ENCODE data around the gene SH3RF3. TPM values are rescaled to one million over a fixed set of nuclear protein-coding genes. Genes with fewer than 3 reads are reported as not detected.

The SH3RF3 gene
- total RNA-seq, 3 donors from 2014 or later (not counting 1 experiment from before 2014, with no cell fraction given): 0.23 to 0.61 (median 0.34) TPM

- no peak overlapping the region for H3K4me3 ChIP-seq (ENCODE audit: low read length)
- H3K9me3 ChIP-seq (ENCODE audit: control insufficient read depth, insufficient read depth, low read length): no peaks in the 10 kb centered on the region
- H3K27me3 ChIP-seq (ENCODE audit: control insufficient read depth, insufficient read depth, low read length): no peaks in the 10 kb centered on the region
- no peaks in the 10 kb centered on the region for H3K36me3 ChIP-seq (ENCODE audit: control insufficient read depth, insufficient read depth, low read length)
- H3K27ac ChIP-seq (ENCODE audit: low read length): no peak overlapping the region
- no peaks in the 10 kb centered on the region for H3K9me3 Mint-ChIP-seq
- no peak overlapping the region for H3K4me3 Mint-ChIP-seq
- no peak for DNase-seq
- no peak for ATAC-seq
- TF ChIP-seq, protein P1, sequence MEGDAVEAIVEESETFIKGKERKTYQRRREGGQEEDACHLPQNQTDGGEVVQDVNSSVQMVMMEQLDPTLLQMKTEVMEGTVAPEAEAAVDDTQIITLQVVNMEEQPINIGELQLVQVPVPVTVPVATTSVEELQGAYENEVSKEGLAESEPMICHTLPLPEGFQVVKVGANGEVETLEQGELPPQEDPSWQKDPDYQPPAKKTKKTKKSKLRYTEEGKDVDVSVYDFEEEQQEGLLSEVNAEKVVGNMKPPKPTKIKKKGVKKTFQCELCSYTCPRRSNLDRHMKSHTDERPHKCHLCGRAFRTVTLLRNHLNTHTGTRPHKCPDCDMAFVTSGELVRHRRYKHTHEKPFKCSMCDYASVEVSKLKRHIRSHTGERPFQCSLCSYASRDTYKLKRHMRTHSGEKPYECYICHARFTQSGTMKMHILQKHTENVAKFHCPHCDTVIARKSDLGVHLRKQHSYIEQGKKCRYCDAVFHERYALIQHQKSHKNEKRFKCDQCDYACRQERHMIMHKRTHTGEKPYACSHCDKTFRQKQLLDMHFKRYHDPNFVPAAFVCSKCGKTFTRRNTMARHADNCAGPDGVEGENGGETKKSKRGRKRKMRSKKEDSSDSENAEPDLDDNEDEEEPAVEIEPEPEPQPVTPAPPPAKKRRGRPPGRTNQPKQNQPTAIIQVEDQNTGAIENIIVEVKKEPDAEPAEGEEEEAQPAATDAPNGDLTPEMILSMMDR (IDR thresholded peaks at IDR 0.05): no peak
- 95% methylated on average over 6 of the region's 6 CpGs for WGBS (ENCODE audit: insufficient coverage)
- peaks cover 0 to 2% of the 10 kb centered on the region in 2 donors for H3K27me3 Mint-ChIP-seq (ENCODE audit: low read depth in 2 of 2)
- H3K36me3 Mint-ChIP-seq: no peaks in the 10 kb centered on the region
- peaks cover 7 to 9% of the 10 kb centered on the region in 2 donors for H3K4me1 Mint-ChIP-seq
- H3K4me1 ChIP-seq (ENCODE audit: control insufficient read depth, insufficient read depth, low read length): peaks cover 13% of the 10 kb centered on the region
- intact Hi-C loops (cut with micrococcal nuclease): no loop called here
- H3K27ac Mint-ChIP-seq: no peak overlapping the region
These were observed 325.3 kb downstream of the SH3RF3 start for GRCh38 chr2:109454304-109454703.

GRCh38 chr2:109454765-109455394 lies 325.9 kb downstream of the SH3RF3 start:
- Histone ChIP-seq H3K36me3 (ENCODE audit: control insufficient read depth, insufficient read depth, low read length) (no peaks in the 10 kb centered on the region), H3K27me3 (ENCODE audit: control insufficient read depth, insufficient read depth, low read length) (no peaks in the 10 kb centered on the region), H3K27ac (ENCODE audit: low read length) (no peak overlapping the region), H3K9me3 (ENCODE audit: control insufficient read depth, insufficient read depth, low read length) (no peaks in the 10 kb centered on the region), H3K4me3 (ENCODE audit: low read length) (no peak overlapping the region), H3K4me1 (ENCODE audit: control insufficient read depth, insufficient read depth, low read length) (peaks cover 13% of the 10 kb centered on the region)
- no peaks in the 10 kb centered on the region for H3K9me3 Mint-ChIP-seq
- ATAC-seq (no peak), DNase-seq (no peak)
- no peak overlapping the region for H3K27ac Mint-ChIP-seq
- 83% methylated on average over 7 of the region's 7 CpGs for WGBS (ENCODE audit: insufficient coverage)
- H3K4me1 Mint-ChIP-seq: peaks cover 7 to 9% of the 10 kb centered on the region in 2 donors
- H3K4me3 Mint-ChIP-seq: no peak overlapping the region
- no peaks in the 10 kb centered on the region for H3K36me3 Mint-ChIP-seq
- H3K27me3 Mint-ChIP-seq (ENCODE audit: low read depth in 2 of 2): peaks cover 0 to 2% of the 10 kb centered on the region in 2 donors
- intact Hi-C loops (cut with micrococcal nuclease): no loop called here
- TF ChIP-seq, protein P1 (IDR thresholded peaks at IDR 0.05): no peak

DNA sequence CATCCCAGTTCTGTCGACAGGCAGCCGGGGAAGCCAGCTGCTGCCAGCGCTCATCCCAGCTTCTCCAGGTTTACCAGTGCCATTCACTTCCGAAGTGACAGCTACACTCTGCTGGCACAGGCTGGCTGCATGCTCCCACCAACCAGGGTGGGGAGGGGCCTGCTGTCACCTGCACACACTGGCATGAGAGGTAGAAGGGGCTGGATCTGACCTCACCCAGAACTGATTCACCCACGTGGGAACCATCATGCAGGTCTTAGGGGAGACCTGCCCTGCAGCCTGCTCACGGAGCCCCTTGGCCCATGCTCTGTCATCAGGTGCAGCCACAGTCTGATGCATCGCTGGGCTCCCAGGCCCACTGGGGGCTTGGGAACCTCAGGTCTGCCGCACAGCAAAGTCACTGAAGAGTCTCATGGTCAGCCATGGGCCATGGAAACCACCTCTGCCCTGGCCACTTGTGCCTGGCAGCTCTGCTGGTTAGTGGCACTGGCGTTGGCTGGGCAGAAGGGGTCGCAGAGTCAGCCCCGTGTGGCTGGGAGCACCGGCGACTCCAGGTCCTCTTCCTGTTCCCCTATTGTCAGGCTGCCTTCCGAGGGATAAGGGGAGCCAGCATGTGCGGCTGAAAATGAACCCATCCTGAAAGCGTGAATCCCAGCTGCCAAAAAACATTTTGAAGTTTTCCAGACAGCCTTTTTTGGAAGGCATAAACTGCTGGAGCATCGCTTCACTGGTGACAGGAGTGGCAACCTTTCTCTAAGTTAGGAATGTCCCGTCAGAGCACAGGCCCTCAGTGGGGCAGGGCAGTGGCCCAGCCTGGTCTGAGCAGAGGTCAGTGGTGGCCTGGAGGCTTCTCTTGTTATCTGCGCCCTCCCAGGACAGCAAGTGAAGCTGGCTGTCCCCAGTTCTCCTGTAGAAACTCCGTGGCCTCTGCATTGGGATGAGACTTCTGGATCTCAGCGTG lies 327.0 kb downstream of the SH3RF3 start:
- H3K4me3 ChIP-seq (ENCODE audit: low read length): no peak overlapping the region
- no peak overlapping the region for H3K27ac Mint-ChIP-seq
- DNase-seq: no peak
- peaks cover 7 to 9% of the 10 kb centered on the region in 2 donors for H3K4me1 Mint-ChIP-seq
- no peaks in the 10 kb centered on the region for H3K27me3 ChIP-seq (ENCODE audit: control insufficient read depth, insufficient read depth, low read length)
- H3K9me3 Mint-ChIP-seq: no peaks in the 10 kb centered on the region
- intact Hi-C loops (cut with micrococcal nuclease): no loop called here
- WGBS (ENCODE audit: insufficient coverage): 89% methylated on average over 21 of the region's 21 CpGs
- no peak for ATAC-seq
- peaks cover 13% of the 10 kb centered on the region for H3K4me1 ChIP-seq (ENCODE audit: control insufficient read depth, insufficient read depth, low read length)
- peaks cover 0 to 2% of the 10 kb centered on the region in 2 donors for H3K27me3 Mint-ChIP-seq (ENCODE audit: low read depth in 2 of 2)
- no peaks in the 10 kb centered on the region for H3K36me3 Mint-ChIP-seq
- H3K27ac ChIP-seq (ENCODE audit: low read length): no peak overlapping the region
- TF ChIP-seq, protein P1 (IDR thresholded peaks at IDR 0.05): no peak
- H3K9me3 ChIP-seq (ENCODE audit: control insufficient read depth, insufficient read depth, low read length): no peaks in the 10 kb centered on the region
- no peak overlapping the region for H3K4me3 Mint-ChIP-seq
- no peaks in the 10 kb centered on the region for H3K36me3 ChIP-seq (ENCODE audit: control insufficient read depth, insufficient read depth, low read length)
